Measurements from ENCODE around the gene CST9L.
A peak's percentile ranks its signal among the peaks of the same experiment; 100 is the strongest.

Gene CST9L, protein sequence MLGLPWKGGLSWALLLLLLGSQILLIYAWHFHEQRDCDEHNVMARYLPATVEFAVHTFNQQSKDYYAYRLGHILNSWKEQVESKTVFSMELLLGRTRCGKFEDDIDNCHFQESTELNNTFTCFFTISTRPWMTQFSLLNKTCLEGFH

DNA sequence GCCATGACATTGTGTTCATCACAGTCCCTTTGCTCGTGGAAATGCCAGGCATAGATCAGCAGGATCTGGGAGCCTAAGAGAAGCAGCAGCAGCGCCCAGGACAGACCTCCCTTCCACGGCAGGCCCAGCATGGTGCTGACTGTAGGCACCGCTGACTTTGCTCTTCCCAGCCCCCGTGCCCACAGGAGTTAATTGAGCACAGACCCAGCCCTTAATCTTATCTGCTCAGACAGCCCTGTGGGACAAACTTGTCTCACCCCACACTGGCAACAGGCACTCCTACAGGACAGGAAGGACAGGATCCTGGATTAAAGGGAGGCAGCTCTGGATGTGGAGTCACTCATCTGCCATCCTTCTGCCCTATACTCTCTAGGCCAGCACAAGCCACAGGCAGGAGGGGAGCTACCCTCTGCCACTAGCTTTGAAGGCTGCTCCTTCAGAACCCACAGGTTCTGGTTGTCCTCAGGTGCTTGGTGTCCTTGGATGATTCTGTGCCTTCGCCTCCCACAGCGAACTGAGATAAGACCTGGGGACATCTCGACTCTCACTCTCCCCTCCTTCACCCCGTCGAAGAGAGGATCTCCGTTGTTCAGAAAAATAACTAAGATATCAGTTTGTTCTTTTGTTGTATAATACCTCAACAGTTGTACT, at the start of gene CST9L:
TSS of gene CST9L (minus strand) at position 165 of the 651 bp plus-strand sequence. CDS start at position 131, 34 bp downstream.
- peak; percentile 49 for DNase-seq

DNA sequence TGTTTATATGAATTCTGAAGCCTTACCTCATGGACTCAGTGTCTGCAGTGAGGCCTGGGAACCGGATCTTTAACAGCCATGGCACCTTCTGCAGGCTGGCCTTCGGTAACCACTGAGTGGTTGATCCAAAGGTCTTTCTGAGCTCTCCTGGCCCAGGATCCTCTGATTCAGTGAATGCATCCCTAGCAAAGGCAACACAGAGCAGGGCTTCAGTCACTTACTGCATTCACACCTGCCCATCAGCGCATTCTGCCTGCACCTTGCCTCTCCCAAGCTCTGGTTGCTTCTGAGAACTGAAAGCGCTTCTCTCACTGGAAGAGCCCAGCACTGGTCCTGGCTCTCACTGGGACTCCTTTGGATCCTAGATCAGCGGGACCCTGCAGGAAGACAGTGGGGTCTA, 45.9 kb upstream of the CST9L start:
- DNase-seq: peak; percentile 35

DNA sequence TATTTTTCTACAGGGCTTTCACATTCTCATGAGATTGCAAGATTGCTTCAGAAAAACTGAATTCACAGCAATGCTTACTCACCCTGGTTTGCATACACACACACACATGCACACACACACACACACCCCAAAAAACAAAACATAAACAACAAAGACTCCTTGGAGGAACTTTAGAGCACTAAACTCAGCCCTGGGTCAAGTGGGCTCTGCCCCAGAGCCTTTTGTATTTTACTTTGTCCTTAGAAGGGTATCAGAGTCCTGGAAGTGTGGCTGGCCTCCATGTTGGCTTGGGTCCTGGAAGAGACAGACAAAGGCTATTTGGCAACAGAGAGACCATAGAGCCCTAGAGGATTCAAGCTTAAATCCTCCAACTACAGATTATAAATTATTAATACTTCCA, 45.4 kb upstream of the CST9L start:
- no peak for DNase-seq

DNA sequence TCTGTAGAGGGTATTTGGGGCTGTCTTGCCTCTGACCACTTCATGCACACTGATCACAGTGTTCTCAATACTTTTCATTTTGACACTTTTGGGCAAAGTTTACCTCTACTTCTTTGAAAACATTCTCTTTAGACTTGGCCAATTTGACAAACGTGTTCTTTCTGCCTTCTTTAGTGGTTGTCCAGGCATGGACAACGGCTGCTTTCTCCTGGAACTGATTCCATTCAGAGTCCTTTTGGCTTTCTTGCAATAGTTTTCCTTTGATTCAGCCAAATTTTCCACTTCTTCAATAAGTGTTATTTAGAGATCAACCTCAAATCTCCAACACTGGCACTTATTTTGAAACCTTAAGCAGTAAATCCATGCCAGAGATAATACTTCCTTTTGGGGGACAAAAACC, 44.1 kb upstream of the CST9L start:
- DNase-seq: no peak

DNA sequence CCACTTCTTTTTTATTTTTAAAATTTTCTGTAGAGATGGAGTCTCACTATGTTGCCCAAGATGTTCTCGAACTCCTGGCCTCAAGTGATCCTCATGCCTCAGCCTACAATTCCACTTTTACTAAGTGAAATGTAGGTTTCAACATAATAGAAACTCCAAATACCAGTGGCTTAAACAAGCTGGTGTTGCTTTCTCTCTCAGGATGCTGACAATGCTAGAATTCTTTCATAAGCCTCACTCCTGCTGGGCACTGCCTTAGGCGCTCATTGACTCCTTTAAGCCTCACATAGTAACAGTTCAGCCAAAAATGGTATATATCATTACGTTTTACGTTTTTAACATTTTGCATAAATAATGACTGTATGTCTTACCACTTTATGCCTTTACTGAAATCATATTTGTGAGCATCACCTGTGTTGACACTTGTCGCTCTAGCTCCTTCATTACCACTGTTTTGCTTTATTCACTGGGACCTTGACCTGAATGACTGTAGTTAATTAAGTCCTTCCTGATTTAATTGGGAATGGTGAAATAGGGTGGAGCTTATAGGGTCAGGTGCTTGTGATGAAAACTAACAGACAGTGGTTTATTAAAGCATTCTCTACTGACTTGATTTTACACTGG, 41.3 kb upstream of the CST9L start:
- no peak for DNase-seq

DNA sequence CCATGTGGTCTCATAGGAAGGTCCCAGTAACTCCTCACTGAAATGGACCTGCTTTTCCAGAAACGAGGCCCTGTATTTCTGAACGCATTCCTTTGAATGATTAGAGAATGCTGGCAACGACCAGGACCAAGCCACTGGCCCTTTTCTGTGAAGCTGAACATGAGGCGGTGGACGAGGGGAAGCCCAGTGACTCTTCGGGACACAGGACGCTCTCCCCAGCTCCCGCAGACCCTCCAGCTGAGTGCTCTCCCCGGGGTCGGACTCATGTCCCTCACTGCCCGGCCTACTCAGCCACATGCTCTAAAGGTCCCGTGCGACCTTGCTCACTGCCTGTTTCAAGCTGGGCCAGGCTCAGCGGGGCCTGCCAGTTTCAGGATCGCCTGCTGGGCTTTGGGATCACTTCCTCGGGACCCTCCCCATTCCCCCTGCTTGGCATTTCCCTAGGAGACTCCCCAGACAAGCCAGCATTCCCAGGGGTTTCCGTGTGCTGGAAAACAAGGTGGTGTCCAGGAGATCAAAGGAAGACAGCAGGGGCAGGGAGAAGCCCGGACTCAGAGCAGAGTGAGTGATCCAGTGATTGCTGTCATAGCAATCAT, 40.1 kb upstream of the CST9L start:
- peak; percentile 57 for DNase-seq

DNA sequence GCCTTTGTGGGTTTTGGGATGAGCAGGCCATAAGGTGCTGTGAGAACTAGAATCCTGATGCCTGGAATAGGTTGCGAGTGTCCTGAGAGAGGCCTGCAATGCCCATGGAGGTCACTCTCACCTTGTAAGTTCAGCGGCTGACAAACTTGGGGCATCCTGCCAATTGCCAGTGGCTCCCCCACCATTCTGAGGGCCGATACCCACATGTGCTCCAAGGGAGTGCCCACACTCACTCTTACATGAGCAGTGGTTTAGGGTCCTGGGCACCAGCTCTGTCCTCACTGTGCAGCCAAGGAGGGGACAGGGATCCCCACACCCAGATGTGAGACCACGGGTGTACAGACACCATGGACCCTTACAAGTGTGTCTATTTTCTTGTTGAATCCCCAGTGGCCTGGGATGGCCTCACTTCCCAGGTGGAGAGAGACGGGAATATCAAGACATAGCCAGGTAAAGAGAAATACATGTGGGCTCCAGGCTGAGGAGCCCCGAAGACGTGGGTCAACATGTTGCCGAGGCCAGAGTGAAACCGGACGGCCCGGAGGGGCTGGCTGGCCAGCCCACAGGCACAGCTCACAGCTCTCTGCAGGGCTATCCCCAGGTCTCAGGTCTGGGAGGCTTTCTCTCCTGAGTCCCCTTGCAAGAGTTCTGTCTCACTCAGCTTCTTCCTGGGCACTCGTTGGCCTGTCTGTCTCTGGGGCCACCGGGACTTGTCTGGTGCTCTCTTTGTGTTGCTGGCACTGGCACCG, 39.4 kb upstream of the CST9L start:
- peak; percentile 53 for DNase-seq

DNA sequence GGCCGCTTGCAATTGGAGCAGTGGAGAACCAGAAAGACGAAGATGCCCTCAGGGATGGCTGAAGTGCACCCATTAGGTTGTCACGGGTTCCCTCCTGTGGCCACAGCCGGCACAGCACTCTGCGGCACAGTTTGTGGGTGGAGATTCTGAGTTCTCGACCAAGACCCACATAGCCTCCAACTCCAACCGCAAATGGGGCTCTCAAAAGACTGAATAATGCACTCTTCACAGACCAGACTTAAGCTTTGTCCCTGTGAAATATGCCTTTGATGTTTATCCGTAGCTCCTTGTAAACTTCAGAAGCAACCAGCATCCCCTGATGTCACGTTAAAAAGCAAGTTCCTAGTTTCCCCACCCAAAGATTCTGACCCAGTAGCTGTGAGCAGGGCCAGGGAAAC, 38.4 kb upstream of the CST9L start:
- DNase-seq: peak; percentile 93

DNA sequence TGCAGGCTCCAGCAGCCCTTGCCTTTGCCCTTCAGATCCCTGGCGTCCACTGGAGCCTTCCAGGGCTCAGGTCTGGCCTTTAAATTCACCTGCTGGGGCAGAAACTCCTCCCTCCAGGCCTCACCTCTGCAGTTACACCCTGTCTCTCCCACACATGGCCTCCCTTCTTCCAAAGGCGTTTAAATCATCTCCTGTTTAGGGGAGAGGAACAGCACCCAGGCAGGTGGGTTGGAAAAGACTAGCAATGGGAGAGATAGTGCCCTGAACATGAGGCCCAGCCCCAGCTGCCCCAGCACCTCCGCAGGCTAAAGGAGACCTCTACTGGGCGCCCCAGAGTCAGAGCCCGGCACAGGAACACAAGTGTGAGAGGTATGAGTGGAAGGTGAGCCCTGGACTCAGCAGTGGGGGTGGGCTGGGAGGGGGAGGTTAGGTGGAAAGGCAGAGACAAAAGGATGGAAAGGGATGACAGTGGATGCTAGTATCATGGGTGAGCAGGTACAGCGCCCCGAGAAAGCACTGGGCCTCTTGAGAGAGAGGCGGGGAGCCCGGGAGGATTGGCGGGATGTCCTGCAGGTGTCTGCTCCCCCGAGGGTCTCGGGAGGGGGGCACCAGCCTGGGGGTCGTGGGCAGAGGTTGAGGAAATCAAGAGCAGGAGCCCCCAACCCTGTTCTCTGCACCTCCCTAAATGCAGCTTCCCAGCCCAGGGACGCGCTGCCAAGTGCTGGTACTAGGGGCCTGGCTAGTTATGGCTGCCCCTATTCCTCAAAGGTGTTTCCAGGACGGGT, 37.8 kb upstream of the CST9L start, which contains the start of gene CST9:
TSS of gene CST9 (minus strand) at position 51 of the 785 bp plus-strand sequence. CDS start 53 bp downstream, outside the sequence.
- DNase-seq: peak; percentile 29

DNA sequence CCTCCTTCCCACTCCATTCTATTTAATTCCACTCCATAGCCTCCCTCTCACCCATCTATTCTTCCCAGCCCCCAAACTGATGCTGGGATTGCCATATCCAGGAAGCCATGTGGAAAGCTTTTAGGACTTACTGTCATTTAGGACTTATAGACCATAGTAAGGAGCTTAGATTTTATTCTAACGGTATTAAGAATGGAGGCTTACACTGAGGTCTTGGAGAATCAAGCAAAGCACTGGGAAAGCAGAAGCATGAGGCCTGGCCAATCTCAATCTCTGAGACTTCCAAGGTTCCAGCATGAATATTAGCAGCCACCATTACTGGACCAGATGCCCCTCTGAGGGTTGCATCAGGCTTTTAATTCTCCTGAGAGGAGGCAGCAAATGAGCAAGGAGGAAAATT, 36.0 kb upstream of the CST9L start:
- DNase-seq: no peak

DNA sequence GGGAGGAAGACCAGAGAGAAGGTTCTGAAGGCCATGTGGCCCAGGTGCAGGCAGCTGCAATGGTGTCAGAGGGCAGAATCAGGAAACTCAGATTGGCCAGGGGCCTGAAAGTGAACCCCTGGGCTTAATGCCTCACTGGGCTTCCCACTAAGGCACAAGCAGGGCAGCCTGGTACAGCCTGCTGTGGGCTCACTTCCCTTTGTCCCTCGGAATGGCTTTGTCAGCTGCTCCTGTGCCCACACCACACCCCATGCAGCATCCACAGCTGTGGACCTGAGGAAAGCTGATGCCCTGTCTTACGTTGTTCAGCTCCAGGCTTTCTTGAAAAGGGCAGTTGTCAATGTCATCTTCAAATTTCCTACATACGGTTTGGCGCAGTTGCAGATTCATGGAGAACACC, 35.0 kb upstream of the CST9L start:
- peak; percentile 14 for DNase-seq

DNA sequence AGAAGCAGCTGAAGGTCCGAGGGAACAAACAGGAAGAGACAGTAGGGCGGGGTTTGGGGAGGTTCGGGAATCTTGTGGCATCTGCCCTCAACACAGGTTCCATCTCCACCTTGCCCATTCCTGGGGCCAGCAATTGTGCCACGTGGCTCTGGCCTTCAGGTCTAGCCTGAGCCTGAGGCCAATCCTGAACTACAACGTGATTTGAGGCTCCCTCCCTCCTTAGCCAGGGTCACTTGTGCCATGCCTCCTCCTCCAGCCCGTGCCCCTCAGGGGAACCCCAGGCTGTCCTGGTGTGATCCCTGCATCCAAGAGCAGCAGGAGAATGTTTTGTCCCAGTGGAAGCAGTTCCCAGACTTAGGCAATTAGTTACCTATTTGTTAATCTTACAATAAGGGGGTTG, 34.4 kb upstream of the CST9L start:
- DNase-seq: peak; percentile 24

DNA sequence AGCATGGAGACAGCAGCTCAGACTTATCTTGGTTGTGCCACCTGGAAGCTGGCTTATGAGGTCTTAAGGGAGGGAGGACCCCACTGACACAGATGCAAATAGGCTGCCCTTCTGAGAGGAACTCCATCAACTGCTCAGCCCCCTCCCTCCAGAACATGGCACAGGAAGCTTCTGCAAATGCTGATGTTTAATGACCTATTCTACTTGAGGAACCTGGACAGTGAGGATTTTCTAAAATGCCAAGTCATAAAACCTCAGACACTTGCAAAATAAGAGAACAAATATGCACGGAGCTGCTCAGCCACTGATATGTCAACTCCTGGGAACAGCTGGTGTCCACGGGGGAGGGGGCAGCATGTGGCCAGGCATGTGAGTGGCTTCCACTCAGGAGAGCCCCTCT, 34.0 kb upstream of the CST9L start:
- DNase-seq: peak; percentile 25

DNA sequence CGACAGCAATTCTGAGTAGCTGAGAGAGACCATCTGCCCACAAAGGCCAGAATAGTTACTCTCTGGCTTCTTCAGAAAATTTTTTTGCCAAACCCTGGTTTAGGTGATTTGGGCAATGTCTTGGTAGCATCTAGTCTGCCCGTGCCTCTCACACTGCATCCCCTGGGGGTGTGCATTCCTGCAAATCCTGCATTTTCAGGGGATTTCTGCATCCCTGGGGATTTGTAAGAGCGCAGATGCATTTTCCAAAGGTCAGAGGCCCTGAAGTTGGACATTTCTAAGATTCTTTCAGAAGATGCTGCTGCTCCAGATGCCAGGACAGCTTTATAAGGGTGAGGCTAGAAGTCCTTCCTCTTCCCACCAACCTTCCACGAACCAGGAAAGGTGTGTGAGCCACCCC, 33.4 kb upstream of the CST9L start:
- DNase-seq: peak; percentile 49

DNA sequence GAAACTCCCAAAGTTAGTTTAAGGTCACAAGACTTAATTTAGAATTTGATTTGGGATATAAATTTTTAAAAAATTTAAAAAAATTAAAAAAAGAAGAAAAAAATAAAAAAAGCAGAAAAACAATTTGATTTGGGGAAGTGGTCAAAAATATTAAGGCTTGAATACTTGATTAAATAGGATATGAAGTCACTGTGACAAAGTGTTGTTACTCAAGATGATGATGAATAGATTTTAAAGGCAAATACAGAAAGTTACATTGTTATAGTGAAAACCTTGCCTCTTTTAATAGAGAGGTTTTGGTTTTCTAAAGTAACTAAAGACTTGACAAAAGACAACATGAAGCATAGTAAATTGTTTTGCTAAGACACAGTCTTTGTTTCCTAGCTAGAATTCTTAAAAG, 30.2 kb upstream of the CST9L start:
- DNase-seq: no peak

DNA sequence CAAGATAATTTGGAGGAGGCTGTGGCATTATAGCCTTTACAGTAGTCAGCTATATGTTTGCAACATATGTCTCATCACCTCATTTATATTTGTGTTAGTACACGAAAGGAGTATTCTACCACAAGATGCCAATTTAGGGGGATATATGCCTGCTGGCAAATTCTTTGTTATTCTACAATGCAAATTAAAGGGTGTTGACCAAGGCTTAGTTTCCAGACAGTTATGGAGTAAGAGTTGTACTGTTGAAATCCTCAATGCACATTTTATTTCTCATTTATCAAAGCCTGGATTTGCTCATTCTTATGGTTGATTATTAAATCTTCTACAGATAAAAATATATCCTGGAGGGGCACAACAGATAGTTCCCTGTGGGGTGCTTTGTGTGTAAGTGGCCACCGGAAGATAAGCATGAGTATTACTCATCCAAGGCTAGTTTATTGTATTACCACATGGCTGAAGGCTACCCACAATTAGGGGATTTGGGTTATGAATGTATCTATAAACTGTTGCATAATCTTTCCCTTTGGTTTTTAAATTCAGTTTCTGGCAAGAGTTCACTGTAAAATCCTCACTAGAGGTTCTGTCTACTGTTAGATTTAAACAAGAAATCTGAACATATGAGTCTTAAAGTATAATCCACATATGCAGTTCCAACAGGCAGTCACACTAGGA, 28.4 kb upstream of the CST9L start:
- DNase-seq: no peak

DNA sequence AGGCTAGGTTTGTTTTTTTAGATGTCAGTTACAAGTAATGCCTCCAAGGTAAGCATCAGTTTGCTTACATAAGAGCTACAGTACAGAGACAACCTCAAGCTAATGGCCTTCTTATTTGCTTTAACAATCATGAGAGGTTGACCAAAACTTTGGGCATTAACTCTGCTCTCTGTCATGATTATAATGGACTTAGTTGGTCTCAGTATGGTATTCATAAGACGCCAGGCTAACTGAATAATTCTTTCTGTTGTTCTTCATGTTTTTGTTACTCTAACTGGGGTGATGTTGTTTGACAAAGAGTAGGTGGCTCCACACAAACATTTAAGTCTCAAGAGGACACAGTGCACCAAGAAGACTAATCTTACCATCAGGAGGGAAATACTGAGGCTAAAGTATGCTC, 27.7 kb upstream of the CST9L start:
- no peak for DNase-seq

DNA sequence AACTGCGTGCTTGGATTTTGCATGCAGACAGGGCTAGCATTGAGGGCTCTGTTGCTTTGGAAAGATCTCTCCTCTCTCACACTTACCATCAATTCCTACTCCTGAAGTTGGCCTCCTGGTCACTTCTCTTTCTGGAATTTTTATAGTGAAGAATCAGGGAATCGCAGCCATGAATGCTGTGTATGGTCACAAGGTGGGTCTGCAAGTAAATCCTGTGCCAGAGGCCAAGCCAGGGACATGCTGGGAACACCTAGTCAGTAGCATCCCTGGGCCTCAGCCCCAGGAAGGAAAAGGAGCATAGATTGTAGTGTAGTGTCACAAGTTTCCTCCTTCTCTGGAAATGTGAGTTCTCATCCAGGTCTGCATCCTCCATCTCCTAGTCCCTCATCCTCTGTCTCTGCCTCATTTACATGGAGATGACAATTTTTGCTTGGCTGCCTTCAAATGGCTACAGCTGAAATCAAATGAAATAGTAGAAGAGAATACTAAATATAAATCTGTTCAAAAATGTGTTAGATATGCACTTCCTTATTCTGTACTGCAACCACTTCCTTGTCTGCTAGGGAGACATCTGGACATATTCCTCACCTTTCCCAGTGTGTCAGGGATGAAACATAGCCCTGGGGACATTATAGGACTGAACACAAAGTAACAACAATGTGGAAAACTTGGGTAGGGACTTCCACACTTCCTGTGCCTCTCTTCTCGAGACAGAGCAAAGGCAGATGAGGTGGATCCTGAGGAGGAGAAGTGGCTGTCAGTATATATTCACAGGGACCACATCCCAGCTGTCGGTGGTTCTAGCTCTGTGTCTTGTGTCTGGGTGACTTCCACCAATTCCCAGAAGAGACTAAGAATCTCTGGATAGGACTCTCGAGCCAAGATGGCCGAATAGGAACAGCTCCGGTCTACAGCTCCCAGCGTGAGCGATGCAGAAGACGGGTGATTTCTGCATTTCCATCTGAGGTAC, 20.4 kb upstream of the CST9L start:
- peak; percentile 12 for DNase-seq

DNA sequence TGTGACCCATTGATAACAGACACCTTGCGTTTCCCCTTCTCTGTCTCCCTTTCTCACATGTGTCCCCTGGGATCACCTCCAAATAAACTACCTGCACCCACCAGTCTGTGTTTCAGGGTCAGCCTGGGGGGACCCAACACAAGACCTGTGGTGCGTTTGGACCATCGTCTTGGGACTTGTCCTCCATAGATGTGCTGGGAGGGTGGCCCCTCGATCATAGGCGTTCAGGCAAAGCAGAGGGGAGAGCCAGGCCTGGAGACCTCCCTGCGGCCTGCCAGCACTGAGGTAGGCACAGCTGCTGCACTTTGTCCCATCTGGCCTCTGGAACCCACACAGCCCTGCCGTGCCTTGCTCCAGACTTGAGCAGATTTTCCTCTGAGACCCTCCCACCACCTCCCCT, 19.3 kb upstream of the CST9L start:
- peak; percentile 16 for DNase-seq

DNA sequence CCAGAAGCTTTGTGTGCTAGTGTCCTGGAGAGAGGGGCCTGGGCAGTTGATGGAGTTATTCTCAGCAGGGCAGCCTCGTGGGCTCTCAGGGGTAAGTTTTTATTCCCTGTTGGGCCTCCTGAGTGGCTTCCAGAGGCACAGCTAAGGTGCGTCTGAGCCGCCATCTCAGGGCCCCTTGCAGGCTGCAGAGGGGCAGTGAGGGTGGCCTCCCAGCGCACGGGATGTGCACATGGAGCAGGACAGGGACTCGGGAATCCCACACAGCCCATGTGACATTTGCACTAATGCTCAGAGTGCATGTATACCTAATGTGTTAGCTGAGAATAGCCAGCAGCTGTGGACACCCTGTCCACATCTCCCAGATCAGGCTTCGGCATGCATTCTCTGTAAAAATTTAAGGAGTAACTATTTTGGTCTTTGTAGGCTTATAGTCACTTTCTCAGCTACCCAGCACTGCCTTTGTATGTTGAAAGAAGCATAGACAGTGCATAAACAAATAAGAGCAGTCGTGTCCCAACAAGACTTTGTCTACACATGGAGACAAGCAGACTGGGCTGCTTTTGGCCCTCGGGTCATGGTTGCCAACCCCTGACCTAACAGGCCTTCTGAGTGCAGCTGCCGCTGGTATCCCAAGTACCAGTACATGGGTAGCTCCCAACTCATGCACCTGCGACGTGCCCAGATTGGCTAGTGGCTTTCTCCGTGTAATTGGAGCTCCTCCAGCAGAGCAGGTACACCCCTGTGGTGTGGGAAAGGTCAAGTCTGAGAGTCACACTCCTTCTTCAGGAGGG, 18.6 kb upstream of the CST9L start:
- peak; percentile 44 for DNase-seq
